HG02943 (cell line): ENCODE measurements around the gene LIMS3.
"Not testable (repeated sequence)": the region's sequence is repeated elsewhere in the genome, so short reads cannot be mapped to it uniquely, and the experiment has no call there.

Experiments used
- ATAC-seq: cut with Tn5 transposase; IDR thresholded peaks from one replicate; pipeline ENCODE4 v1.9.1; 2021; ENCODE audit warnings: mild to moderate bottlenecking, low read depth, moderate library complexity; ENCODE audit not compliant: unreplicated experiment

The LIMS3 gene

GRCh38 chr2:109898462-109899336 is at the start of gene LIMS3:
TSS of gene LIMS3 (plus strand) at chr2:109898688. CDS start at chr2:109898729, 41 bp downstream.
- not testable (repeated sequence) for ATAC-seq

- ATAC-seq = peak; percentile 84
These were observed 27.2 kb upstream of the LIMS3 start for GRCh38 chr2:109871129-109871751.

GRCh38 chr2:109876625-109877024 is 21.9 kb upstream of the LIMS3 start:
- not testable (repeated sequence) for ATAC-seq

GRCh38 chr2:109882112-109882511 is 16.4 kb upstream of the LIMS3 start:
- ATAC-seq = not testable (repeated sequence)

- not testable (repeated sequence) for ATAC-seq
These were observed 10.1 kb upstream of the LIMS3 start for GRCh38 chr2:109888414-109888813.

GRCh38 chr2:109889909-109890308 is 8.6 kb upstream of the LIMS3 start:
- ATAC-seq = not testable (repeated sequence)

GRCh38 chr2:109891024-109891423 is 7.5 kb upstream of the LIMS3 start:
- not testable (repeated sequence) for ATAC-seq

GRCh38 chr2:109893736-109894135 is 4.8 kb upstream of the LIMS3 start:
- ATAC-seq = not testable (repeated sequence)

GRCh38 chr2:109894141-109894540 is 4.3 kb upstream of the LIMS3 start:
- ATAC-seq = not testable (repeated sequence)

GRCh38 chr2:109895090-109895869 is 3.2 kb upstream of the LIMS3 start:
- not testable (repeated sequence) for ATAC-seq

GRCh38 chr2:109896212-109896611 is 2.3 kb upstream of the LIMS3 start:
- peak; percentile 97 for ATAC-seq

- not testable (repeated sequence) for ATAC-seq
These were observed 573 bp upstream of the LIMS3 start for GRCh38 chr2:109897769-109898461.

GRCh38 chr2:109905796-109906195 is 7.3 kb downstream of the LIMS3 start:
- ATAC-seq = not testable (repeated sequence)

GRCh38 chr2:109908626-109909025 is 10.1 kb downstream of the LIMS3 start:
- ATAC-seq = not testable (repeated sequence)

GRCh38 chr2:109910789-109911188 is 12.3 kb downstream of the LIMS3 start:
- not testable (repeated sequence) for ATAC-seq

- ATAC-seq = not testable (repeated sequence)
These were observed 15.4 kb downstream of the LIMS3 start for GRCh38 chr2:109913911-109914310.

- ATAC-seq = not testable (repeated sequence)
These were observed 16.1 kb downstream of the LIMS3 start for GRCh38 chr2:109914552-109914951.

- not testable (repeated sequence) for ATAC-seq
These were observed 17.3 kb downstream of the LIMS3 start for GRCh38 chr2:109915830-109916229.

- not testable (repeated sequence) for ATAC-seq
These were observed 21.7 kb downstream of the LIMS3 start for GRCh38 chr2:109920162-109920561.
